VCaP (cell line): ENCODE data around the gene NLRX1.
"Not testable (repeated sequence)": the region's sequence is repeated elsewhere in the genome, so short reads cannot be mapped to it uniquely, and the experiment has no call there.

Experiments
- H3K27ac ChIP-seq: fragments of 450-650 bp; 2 replicates; pipeline ENCODE4 v1.5.1; 2017
- TF ChIP-seq, protein P1 (sequence below): fragments of 450-650 bp; conservative IDR thresholded peaks from 2 replicates; pipeline ENCODE4 v1.5.1; 2017; ENCODE audit warnings: mild to moderate bottlenecking, moderate library complexity

NLRX1 gene

DNA sequence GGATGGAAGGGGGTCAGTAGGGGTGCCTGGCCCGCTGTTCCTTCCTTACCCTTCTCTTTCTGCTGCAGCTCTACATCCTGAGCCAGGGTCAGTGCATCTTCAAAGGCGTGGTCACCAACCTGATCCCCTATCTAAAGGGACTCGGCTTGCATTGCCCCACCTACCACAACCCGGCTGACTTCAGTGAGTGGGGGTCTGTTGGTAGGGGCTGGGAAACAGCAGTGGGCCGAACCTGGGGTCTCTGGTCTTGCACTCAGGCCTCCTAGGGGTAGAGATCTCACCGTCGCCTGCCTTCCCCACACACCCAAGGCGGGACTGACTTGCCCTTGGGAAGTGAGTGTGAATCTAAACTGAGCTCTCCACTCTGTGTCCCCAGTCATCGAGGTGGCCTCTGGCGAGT, 12.0 kb upstream of the NLRX1 start:
- H3K27ac ChIP-seq: no peak overlapping the region
- TF ChIP-seq, protein P1, sequence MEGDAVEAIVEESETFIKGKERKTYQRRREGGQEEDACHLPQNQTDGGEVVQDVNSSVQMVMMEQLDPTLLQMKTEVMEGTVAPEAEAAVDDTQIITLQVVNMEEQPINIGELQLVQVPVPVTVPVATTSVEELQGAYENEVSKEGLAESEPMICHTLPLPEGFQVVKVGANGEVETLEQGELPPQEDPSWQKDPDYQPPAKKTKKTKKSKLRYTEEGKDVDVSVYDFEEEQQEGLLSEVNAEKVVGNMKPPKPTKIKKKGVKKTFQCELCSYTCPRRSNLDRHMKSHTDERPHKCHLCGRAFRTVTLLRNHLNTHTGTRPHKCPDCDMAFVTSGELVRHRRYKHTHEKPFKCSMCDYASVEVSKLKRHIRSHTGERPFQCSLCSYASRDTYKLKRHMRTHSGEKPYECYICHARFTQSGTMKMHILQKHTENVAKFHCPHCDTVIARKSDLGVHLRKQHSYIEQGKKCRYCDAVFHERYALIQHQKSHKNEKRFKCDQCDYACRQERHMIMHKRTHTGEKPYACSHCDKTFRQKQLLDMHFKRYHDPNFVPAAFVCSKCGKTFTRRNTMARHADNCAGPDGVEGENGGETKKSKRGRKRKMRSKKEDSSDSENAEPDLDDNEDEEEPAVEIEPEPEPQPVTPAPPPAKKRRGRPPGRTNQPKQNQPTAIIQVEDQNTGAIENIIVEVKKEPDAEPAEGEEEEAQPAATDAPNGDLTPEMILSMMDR: no peak

DNA sequence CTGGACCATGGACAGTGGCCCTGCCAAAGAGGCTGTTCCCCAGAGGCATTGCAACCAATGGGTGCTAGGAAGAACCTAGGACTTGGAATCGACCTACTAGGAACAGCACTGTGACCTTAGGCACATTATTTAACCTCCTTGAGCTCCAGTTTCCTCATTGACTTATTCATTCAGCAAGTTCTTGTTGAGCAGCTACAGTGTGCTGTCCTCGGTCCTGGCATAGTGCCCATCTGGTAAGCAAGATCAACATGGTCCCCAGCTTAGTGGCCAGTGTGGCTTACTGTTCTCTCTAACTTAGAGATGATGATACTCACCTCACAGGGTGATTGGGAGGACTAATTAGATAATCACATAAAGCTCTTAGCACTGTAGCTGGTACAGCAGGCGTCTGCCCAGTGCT, 11.5 kb upstream of the NLRX1 start:
- TF ChIP-seq, protein P1: no peak
- no peak overlapping the region for H3K27ac ChIP-seq

DNA sequence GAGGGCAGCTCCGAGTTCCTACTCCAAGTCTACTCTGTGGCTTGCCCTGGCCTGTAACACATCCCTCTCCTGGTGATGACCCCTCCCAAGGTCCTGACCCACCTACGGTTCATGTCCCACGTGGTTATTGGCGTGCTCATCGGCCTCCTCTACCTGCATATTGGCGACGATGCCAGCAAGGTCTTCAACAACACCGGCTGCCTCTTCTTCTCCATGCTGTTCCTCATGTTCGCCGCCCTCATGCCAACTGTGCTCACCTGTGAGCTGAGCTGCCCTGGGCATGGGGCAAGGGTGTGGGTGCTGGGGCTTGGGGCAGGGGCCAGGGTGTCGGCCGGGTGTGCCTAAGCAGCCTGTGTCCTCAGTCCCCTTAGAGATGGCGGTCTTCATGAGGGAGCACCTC, 10.1 kb upstream of the NLRX1 start:
- TF ChIP-seq, protein P1: no peak

DNA sequence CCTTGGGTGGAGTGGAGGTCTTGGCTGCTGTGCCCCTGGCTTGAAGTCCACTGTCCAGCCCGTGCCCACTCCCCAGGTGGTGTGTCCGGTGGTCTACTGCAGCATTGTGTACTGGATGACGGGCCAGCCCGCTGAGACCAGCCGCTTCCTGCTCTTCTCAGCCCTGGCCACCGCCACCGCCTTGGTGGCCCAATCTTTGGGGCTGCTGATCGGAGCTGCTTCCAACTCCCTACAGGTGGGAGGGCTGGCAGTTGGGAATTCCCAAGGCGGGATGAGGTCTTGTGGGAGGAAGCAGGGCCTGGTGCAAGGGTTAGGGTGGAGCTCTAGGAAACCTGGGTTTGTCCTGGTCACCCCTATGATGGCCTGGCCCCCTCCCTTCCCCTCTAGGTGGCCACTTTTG, 8.4 kb upstream of the NLRX1 start:
- H3K27ac ChIP-seq: no peak overlapping the region
- TF ChIP-seq, protein P1: no peak

More for the DNA sequence above, 10.1 kb upstream of the NLRX1 start:
- H3K27ac ChIP-seq: no peak overlapping the region

DNA sequence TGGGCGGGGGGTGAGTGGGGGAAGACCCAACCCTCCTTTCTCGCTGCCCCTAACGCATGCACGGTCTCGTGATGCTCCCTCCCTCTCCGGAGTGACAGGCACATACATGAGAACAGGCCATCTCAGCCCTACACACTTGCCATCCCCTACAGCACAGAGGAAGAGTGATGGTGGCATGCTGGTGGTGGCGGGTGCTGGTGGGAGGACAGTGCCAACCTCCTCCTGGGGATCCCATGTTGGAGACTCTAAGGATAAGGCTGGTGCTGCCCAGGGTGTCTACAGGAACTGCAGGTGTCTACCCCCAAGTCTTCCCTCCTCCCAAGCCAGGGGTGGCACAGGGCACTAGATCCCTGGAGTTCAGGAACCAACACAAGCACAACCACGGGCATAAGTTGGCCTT, 6.7 kb upstream of the NLRX1 start:
- TF ChIP-seq, protein P1: no peak

DNA sequence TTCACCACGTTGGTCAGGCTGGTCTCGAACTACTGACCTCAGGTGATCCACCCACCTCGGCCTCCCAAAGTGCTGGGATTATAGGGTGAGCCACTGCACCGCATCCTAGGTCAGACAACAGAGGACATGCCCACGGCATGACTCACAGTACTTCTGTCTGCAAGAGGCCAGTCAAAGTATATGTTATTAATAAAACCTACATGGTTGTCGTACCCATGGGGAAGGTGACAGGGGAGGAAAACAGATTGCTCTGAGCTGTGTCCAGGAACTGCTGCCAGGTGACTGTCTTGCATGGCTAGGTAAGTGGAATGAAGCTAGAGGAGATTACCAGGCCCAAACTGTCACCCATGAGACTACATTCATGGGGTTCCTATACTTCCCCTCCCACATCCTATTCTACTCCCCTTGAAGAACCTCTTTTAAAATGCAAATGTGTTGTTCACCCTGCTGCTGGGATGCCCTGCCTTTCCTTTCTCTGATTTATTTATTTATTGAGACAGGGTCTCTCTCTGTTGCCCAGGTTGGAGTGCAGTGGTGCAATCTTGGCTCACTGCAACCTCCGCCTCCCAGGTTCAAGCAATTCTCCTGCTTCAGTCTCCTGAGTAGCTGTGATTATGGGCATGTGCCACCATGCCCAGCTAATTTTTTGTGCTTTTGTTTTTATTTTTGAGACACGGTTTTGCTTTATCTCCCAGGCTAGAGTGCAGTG, 2.0 kb upstream of the NLRX1 start:
- H3K27ac ChIP-seq: no peak overlapping the region
- TF ChIP-seq, protein P1: no peak

More for the DNA sequence above, 6.7 kb upstream of the NLRX1 start:
- no peak overlapping the region for H3K27ac ChIP-seq

DNA sequence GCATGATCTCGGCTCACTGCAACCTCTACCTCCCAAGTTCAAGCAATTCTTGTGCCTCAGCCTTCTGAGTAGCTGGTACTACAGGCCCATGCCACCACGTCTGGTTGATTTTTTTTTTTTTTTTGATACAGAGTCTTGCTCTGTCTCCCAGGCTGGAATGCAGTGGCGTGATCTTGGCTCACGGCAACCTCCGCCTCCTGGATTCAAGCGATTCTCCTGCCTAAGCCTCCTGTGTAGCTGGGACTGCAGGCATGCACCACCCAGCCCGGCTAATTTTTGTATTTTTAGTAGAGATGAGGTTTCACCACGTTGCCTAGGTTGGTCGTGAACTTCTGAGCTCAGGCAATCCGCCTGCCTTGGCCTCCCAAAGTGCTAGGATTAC, 1.5 kb upstream of the NLRX1 start:
- H3K27ac ChIP-seq: not testable (repeated sequence)

DNA sequence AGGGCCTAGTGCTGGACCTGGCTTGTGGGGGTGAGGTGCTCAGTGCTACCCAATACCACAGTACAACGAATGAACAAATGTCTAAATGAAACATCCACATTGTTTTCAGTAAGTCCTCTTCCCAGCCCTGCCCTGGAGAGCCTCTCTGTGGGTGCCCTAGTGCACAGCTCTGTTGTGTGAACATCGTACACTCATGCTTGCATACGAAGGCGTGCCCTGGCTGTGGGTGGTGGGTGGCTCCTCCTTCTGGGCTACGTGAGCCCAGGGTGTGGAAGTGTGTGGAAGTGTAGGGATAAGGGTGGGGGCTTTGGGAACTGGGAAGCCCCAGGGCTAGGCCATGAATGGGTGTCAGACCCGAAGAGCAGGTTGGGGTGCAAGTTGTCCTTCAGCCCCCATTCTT, 592 bp upstream of the NLRX1 start:
- TF ChIP-seq, protein P1: no peak
- peak overlapping the region; percentile 88; the same call in 1 of the 2 replicates for H3K27ac ChIP-seq
